ENCODE results near the gene NAA10.

Gene NAA10

GRCh38 chrX:153920546-153920945 is 14.3 kb downstream of the NAA10 start:
- in situ Hi-C loops (cut with MboI; ENCODE audit: low pct_unique_long_range_greater_than_20kb, low sequenced_read_pairs) = no loop called here
- no peak for DNase-seq

- no peak for DNase-seq
- in situ Hi-C loops (cut with MboI; ENCODE audit: low pct_unique_long_range_greater_than_20kb, low sequenced_read_pairs) = no loop called here
Observed at GRCh38 chrX:153919281-153919680, 15.6 kb downstream of the NAA10 start.

- in situ Hi-C loops (cut with MboI; ENCODE audit: low pct_unique_long_range_greater_than_20kb, low sequenced_read_pairs) = no loop called here
- DNase-seq = no peak
Observed at GRCh38 chrX:153917869-153918268, 17.0 kb downstream of the NAA10 start.

GRCh38 chrX:153913701-153914100 is 21.1 kb downstream of the NAA10 start:
- DNase-seq = no peak
- in situ Hi-C loops (cut with MboI; ENCODE audit: low pct_unique_long_range_greater_than_20kb, low sequenced_read_pairs) = no loop called here

- in situ Hi-C loops (cut with MboI; ENCODE audit: low pct_unique_long_range_greater_than_20kb, low sequenced_read_pairs) = no loop called here
Observed at GRCh38 chrX:153913211-153913610, 21.6 kb downstream of the NAA10 start.

GRCh38 chrX:153911798-153912197 is 23.0 kb downstream of the NAA10 start:
- in situ Hi-C loops (cut with MboI; ENCODE audit: low pct_unique_long_range_greater_than_20kb, low sequenced_read_pairs) = no loop called here
- DNase-seq = no peak

More at GRCh38 chrX:153913211-153913610, 21.6 kb downstream of the NAA10 start:
- no peak for DNase-seq

GRCh38 chrX:153910446-153910845 is 24.4 kb downstream of the NAA10 start:
- DNase-seq = no peak
- in situ Hi-C loops (cut with MboI; ENCODE audit: low pct_unique_long_range_greater_than_20kb, low sequenced_read_pairs) = no loop called here

GRCh38 chrX:153909980-153910360 is 24.9 kb downstream of the NAA10 start:
- DNase-seq = no peak
- in situ Hi-C loops (cut with MboI; ENCODE audit: low pct_unique_long_range_greater_than_20kb, low sequenced_read_pairs) = no loop called here

GRCh38 chrX:153909024-153909979 is 25.5 kb downstream of the NAA10 start:
- peak; percentile 35 for DNase-seq
- in situ Hi-C loops (cut with MboI; ENCODE audit: low pct_unique_long_range_greater_than_20kb, low sequenced_read_pairs) = no loop called here

- no peak for DNase-seq
- in situ Hi-C loops (cut with MboI; ENCODE audit: low pct_unique_long_range_greater_than_20kb, low sequenced_read_pairs) = no loop called here
Observed at GRCh38 chrX:153908219-153908860, 26.5 kb downstream of the NAA10 start.

- in situ Hi-C loops (cut with MboI; ENCODE audit: low pct_unique_long_range_greater_than_20kb, low sequenced_read_pairs) = no loop called here
Observed at GRCh38 chrX:153907456-153907855, 27.4 kb downstream of the NAA10 start.

GRCh38 chrX:153906126-153906917 is 28.5 kb downstream of the NAA10 start:
- in situ Hi-C loops (cut with MboI; ENCODE audit: low pct_unique_long_range_greater_than_20kb, low sequenced_read_pairs) = no loop called here
- DNase-seq = no peak

More at GRCh38 chrX:153907456-153907855, 27.4 kb downstream of the NAA10 start:
- DNase-seq = no peak

- DNase-seq = no peak
- in situ Hi-C loops (cut with MboI; ENCODE audit: low pct_unique_long_range_greater_than_20kb, low sequenced_read_pairs) = no loop called here
Observed at GRCh38 chrX:153905481-153906095, 29.2 kb downstream of the NAA10 start.

GRCh38 chrX:153903991-153904957 is 30.6 kb downstream of the NAA10 start, which contains the start of gene AVPR2:
Gene AVPR2, plus strand, starts transcription at chrX:153904673. Its CDS starts 473 bp downstream, at chrX:153905146.
- in situ Hi-C loops (cut with MboI; ENCODE audit: low pct_unique_long_range_greater_than_20kb, low sequenced_read_pairs) = no loop called here
- DNase-seq = peak; percentile 32

GRCh38 chrX:153903238-153903980 is 31.4 kb downstream of the NAA10 start:
- in situ Hi-C loops (cut with MboI; ENCODE audit: low pct_unique_long_range_greater_than_20kb, low sequenced_read_pairs) = no loop called here
- DNase-seq = peak; percentile 53

- in situ Hi-C loops (cut with MboI; ENCODE audit: low pct_unique_long_range_greater_than_20kb, low sequenced_read_pairs) = no loop called here
- no peak for DNase-seq
Observed at GRCh38 chrX:153902385-153902784, 32.5 kb downstream of the NAA10 start.

GRCh38 chrX:153901753-153902140 is 33.1 kb downstream of the NAA10 start:
- peak; percentile 46 for DNase-seq
- in situ Hi-C loops (cut with MboI; ENCODE audit: low pct_unique_long_range_greater_than_20kb, low sequenced_read_pairs) = no loop called here

Measured in KBM-7 (cell line).